GM12878 (cell line): ENCODE measurements around the gene EFHC1. TPM values are rescaled to one million over a fixed set of nuclear protein-coding genes. Genes with fewer than 3 reads are reported as not detected.

Experiments
- ATAC-seq: fragments of 200-7000 bp; cut with Tn5 transposase; 3 replicates; pipeline ENCODE4 v1.9.1; 2020; ENCODE audit warnings: mild to moderate bottlenecking, moderate library complexity
- BruUV-seq: library from RNA; stranded (reverse); fragments of 400-500 nt; replicated peaks from 2 replicates; lab custom pipeline; 2021; lab: Mats Ljungman, UMichigan
- CTCF ChIA-PET: fragments of 300-600 bp; sonication (Branson Sonifier 250); formaldehyde crosslinking; extraction: SDS; loops from one replicate; lab custom pipeline; 2021; ENCODE audit warnings: inconsistent platforms; lab: Yijun Ruan, JAX
- POLR2A ChIA-PET: fragments of 350-600 bp; formaldehyde crosslinking; extraction: SDS; loops from one replicate; lab custom pipeline; 2021; ENCODE audit warnings: inconsistent platforms; lab: Charles Lee
- RAD21 ChIA-PET: fragments of 300-600 bp; sonication (Branson Sonifier 250); formaldehyde crosslinking; loops from one replicate; lab custom pipeline; 2023; ENCODE audit warnings: antibody characterized with exemption; ENCODE audit not compliant: unreplicated experiment; lab: Charles Lee
- SMC1A ChIA-PET: fragments of 300-600 bp; sonication (Branson Sonifier 250); formaldehyde crosslinking; loops from one replicate; lab custom pipeline; 2023; ENCODE audit not compliant: unreplicated experiment, uncharacterized antibody; lab: Charles Lee
- DNase-seq: peaks from one replicate; pipeline ENCODE4 v3.0.0-alpha.2; 2011; ENCODE audit warnings: low read depth, low spot score
- FAIRE-seq: peaks from 3 replicates; lab custom pipeline; 2011; peaks lifted over from hg19 to GRCh38; lab: Jason Lieb, UNC
- H2AFZ ChIP-seq: 2 replicates; pipeline ENCODE4 v1.6.0; 2011; ENCODE audit warnings: low read depth, low read length, control low read depth; ENCODE audit not compliant: control insufficient read depth
- H3K27ac ChIP-seq: 2 replicates; pipeline ENCODE4 v1.5.1; 2011; ENCODE audit warnings: control low read depth; ENCODE audit not compliant: control insufficient read depth, insufficient read depth
- H3K27me3 ChIP-seq, 2 experiments: replicated peaks in 1 of 2; 2 replicates each; pipeline versions ENCODE4 v1.6.0 to v1.6.1; 2011; ENCODE audit warnings: low read length in 1 of 2; ENCODE audit not compliant: control insufficient read depth in 2 of 2, insufficient read depth in 2 of 2
- H3K36me3 ChIP-seq, 2 experiments: 2 replicates each; pipeline ENCODE4 v1.5.1; 2011; ENCODE audit warnings: low read length in 1 of 2; ENCODE audit not compliant: control insufficient read depth in 2 of 2, insufficient read depth in 2 of 2
- H3K4me1 ChIP-seq: 2 replicates; pipeline ENCODE4 v1.6.1; 2011; ENCODE audit warnings: mild to moderate bottlenecking, low read length, moderate library complexity, mixed read lengths; ENCODE audit not compliant: control insufficient read depth, insufficient read depth
- H3K4me2 ChIP-seq: 2 replicates; pipeline ENCODE4 v1.6.0; 2011; ENCODE audit warnings: control low read depth; ENCODE audit not compliant: control insufficient read depth, insufficient read depth
- H3K4me3 ChIP-seq: fragments of 200-600 bp; sonication (generic); 2 replicates; pipeline ENCODE4 v1.5.1; 2016
- H3K79me2 ChIP-seq: 2 replicates; pipeline ENCODE4 v1.6.0; 2011; ENCODE audit warnings: low read length; ENCODE audit not compliant: control insufficient read depth, insufficient read depth
- H3K9ac ChIP-seq: 2 replicates; pipeline ENCODE4 v1.8.0; 2011; ENCODE audit warnings: low read length, control low read depth, mixed read lengths; ENCODE audit not compliant: control insufficient read depth, insufficient read depth
- H3K9me3 ChIP-seq: replicated peaks from 3 replicates; pipeline ENCODE4 v1.5.1; 2011; ENCODE audit warnings: mild to moderate bottlenecking, low read length; ENCODE audit not compliant: control insufficient read depth, insufficient read depth
- H4K20me1 ChIP-seq: 2 replicates; pipeline ENCODE4 v1.6.0; 2011; ENCODE audit not compliant: control insufficient read depth, insufficient read depth
- CEBPB ChIP-seq, 2 experiments: fragments of 150-350 bp in 1 of 2; IDR thresholded peaks; 2 replicates each; pipeline ENCODE4 v1.6.1; 2012 to 2014; ENCODE audit warnings: low read depth in 2 of 2, low read length in 2 of 2, borderline replicate concordance in 1 of 2, inconsistent platforms in 1 of 2
- IRF3 ChIP-seq: fragments of 450-650 bp; IDR thresholded peaks from 2 replicates; pipeline ENCODE4 v1.6.1; 2014; ENCODE audit warnings: mild to moderate bottlenecking
- NFYB ChIP-seq: IDR thresholded peaks from 2 replicates; pipeline ENCODE4 v1.6.1; 2011; ENCODE audit warnings: low read depth, mild to moderate bottlenecking, low read length, improper control_type of control experiment, moderate library complexity; ENCODE audit not compliant: insufficient read depth
- RUNX3 ChIP-seq: IDR thresholded peaks from 2 replicates; pipeline ENCODE4 v1.6.1; 2012; ENCODE audit warnings: low read length, inconsistent platforms
- ZBTB40 ChIP-seq: fragments of 450-650 bp; IDR thresholded peaks from 2 replicates; pipeline ENCODE4 v1.6.1; 2016; ENCODE audit warnings: mild to moderate bottlenecking, moderate library complexity, borderline replicate concordance
- WGBS: methylation state at CpG from one replicate; pipeline ENCODE4 v1.1.6; 2016; ENCODE audit warnings: low lambda C conversion rate; ENCODE audit not compliant: insufficient replicate concordance, insufficient coverage; ENCODE audit errors: missing lambda C conversion rate; 5-methylcytosine and 5-hydroxymethylcytosine counted together
- in situ Hi-C: fragments of 300-500 bp; cut with MboI; formaldehyde crosslinking; loops from 9 replicates; pipeline ENCODE4 v1.14.3; 2018; ENCODE audit warnings: mixed read lengths
- intact Hi-C: fragments of 100-400 bp; cut with micrococcal nuclease; formaldehyde crosslinking; loops from one replicate; pipeline ENCODE4 v1.14.2; 2022; ENCODE audit not compliant: unreplicated experiment
- polyA plus RNA-seq, 11 experiments: library from polyadenylated mRNA; depleted of rRNA in 4 of 11; unstranded in 6 of 11; stranded (reverse) in 5 of 11; fragments of >200 nt; fragmentation: Nextera tagmentation in 4 of 11; fragmentation: Illumina TruSeq in 1 of 11; extraction: Ambion mirVana in 4 of 11; extraction: Trizol in 1 of 11; gene quantifications; 1 replicate in 1 of 11; 2 replicates in 10 of 11; pipeline versions ENCODE4 v1.2.1 to v1.2.3, GENCODE V29; 2011 to 2016; ENCODE audit warnings: inconsistent platforms in 2 of 11, missing spikeins in 2 of 11, low read depth in 1 of 11
- total RNA-seq, 4 experiments: library from RNA; depleted of rRNA in 3 of 4; stranded (reverse); fragments of >200 nt in 3 of 4; fragmentation: Illumina TruSeq in 1 of 4; extraction: Trizol in 1 of 4; gene quantifications; 2 replicates each; pipeline versions ENCODE4 v1.2.1 to v1.2.3, GENCODE V29; 2013 to 2021

EFHC1 gene
- total and polyA plus RNA-seq, 10 of the 15 experiments (the other 5 are each of a cell fraction or from before 2014, with no cell fraction given) = 5.5 to 14.5 (median 8.8) TPM

- Histone ChIP-seq H3K27me3 (no peaks in the 10 kb centered on the region), H3K4me1 (peaks cover 18% of the 10 kb centered on the region), H3K4me3 (no peak overlapping the region), H3K27ac (no peak overlapping the region), H3K9me3 (no peaks in the 10 kb centered on the region), H4K20me1 (no peaks in the 10 kb centered on the region), H3K36me3 (no peaks in the 10 kb centered on the region), H3K4me2 (no peak overlapping the region), H3K9ac (no peak overlapping the region), H2AFZ (no peak overlapping the region), H3K79me2 (no peaks in the 10 kb centered on the region; the same call in 1 of the 2 replicates)
- ChIA-PET CTCF (interaction anchor here (0.8 to 11.2 kb wide), 19 partner anchors 11 to 250 kb away, joined by 3 to 137 read pairs (median 8); partner anchors contain the start of genes MCM3 and TRAM2), SMC1A (interaction anchor here (0.6 to 13.5 kb wide), 25 partner anchors 8 to 256 kb away, joined by 3 to 249 read pairs (median 5); partner anchors contain the start of gene MCM3), POLR2A (interaction anchor here (0.6 to 2.4 kb wide), 9 partner anchors 10 to 244 kb away, joined by 3 to 16 read pairs (median 5); partner anchors contain the start of gene MCM3), RAD21 (interaction anchor here (0.7 to 8.0 kb wide), 16 partner anchors 15 to 249 kb away, joined by 3 to 124 read pairs (median 8); partner anchors contain the start of genes MCM3 and TRAM2)
- 45% methylated on average over 2 of the region's 2 CpGs for WGBS
- no TSS peak for BruUV-seq
- TF ChIP-seq CEBPB (IDR thresholded peaks at IDR 0.05; ENCODE audit: borderline replicate concordance in 1 of 2, low read depth in 2 of 2, low read length in 2 of 2) (no peak), NFYB (no peak), ZBTB40 (no peak), RUNX3 (no peak), IRF3 (no peak)
- DNase-seq = no peak
- FAIRE-seq = no peak
- intact Hi-C loops (no loop called here), in situ Hi-C loops (loop anchor here (5.0 kb wide), 3 partner anchors 79 to 244 kb away; partner anchors contain the start of gene TRAM2)
- no peak for ATAC-seq
Measured at GRCh38 chr6:52418606-52419005, 1.5 kb upstream of the EFHC1 start.
